Fibroblast of gingiva (primary cell): ENCODE data around the gene DMRT3.
A peak's percentile ranks its signal among the peaks of the same experiment; 100 is the strongest.
"Not testable (repeated sequence)": the region's sequence is repeated elsewhere in the genome, so short reads cannot be mapped to it uniquely, and the experiment has no call there.

Experiments
- DNase-seq: peaks from one replicate; pipeline ENCODE4 v3.0.0-alpha.2; 2011; ENCODE audit warnings: low read depth

Gene DMRT3

GRCh38 chr9:998299-999110 lies 22.1 kb downstream of the DMRT3 start:
- not testable (repeated sequence) for DNase-seq

- DNase-seq = peak; percentile 17
Measured at GRCh38 chr9:1001838-1002237, 25.4 kb downstream of the DMRT3 start.

- no peak for DNase-seq
Measured at GRCh38 chr9:1002678-1003077, 26.2 kb downstream of the DMRT3 start.

- DNase-seq = peak; percentile 48
Measured at GRCh38 chr9:1005043-1005667, 28.7 kb downstream of the DMRT3 start.

GRCh38 chr9:1007312-1007711 lies 30.9 kb downstream of the DMRT3 start:
- peak; percentile 4 for DNase-seq

- peak; percentile 54 for DNase-seq
Measured at GRCh38 chr9:1008216-1008615, 31.8 kb downstream of the DMRT3 start.

GRCh38 chr9:1009101-1009707 lies 32.7 kb downstream of the DMRT3 start:
- DNase-seq = peak; percentile 49

GRCh38 chr9:1013021-1013420 lies 36.6 kb downstream of the DMRT3 start:
- DNase-seq = no peak

GRCh38 chr9:1014225-1014624 lies 37.8 kb downstream of the DMRT3 start:
- no peak for DNase-seq

GRCh38 chr9:1014640-1015039 lies 38.2 kb downstream of the DMRT3 start:
- DNase-seq = no peak

- DNase-seq = no peak
Measured at GRCh38 chr9:1018121-1018520, 41.7 kb downstream of the DMRT3 start.

GRCh38 chr9:1024112-1024511 lies 47.7 kb downstream of the DMRT3 start:
- no peak for DNase-seq

GRCh38 chr9:1025131-1025530 lies 48.7 kb downstream of the DMRT3 start:
- DNase-seq = no peak

GRCh38 chr9:1026219-1026618 lies 49.8 kb downstream of the DMRT3 start:
- DNase-seq = no peak

- no peak for DNase-seq
Measured at GRCh38 chr9:1028501-1029190, 52.2 kb downstream of the DMRT3 start.

GRCh38 chr9:1031951-1032601 lies 55.6 kb downstream of the DMRT3 start:
- no peak for DNase-seq

GRCh38 chr9:1034271-1034670 lies 57.8 kb downstream of the DMRT3 start:
- DNase-seq = no peak

- DNase-seq = no peak
Measured at GRCh38 chr9:1039589-1039988, 63.1 kb downstream of the DMRT3 start.
